K562 (cell line): ENCODE data around the gene SYMPK. TPM values are rescaled to one million over a fixed set of nuclear protein-coding genes. Genes with fewer than 3 reads are reported as not detected.

Experiments
- ARID1B ChIP-seq: fragments of 450-650 bp; IDR thresholded peaks from 2 replicates; pipeline ENCODE4 v1.6.1; 2016; ENCODE audit warnings: antibody characterized with exemption, mild to moderate bottlenecking, inconsistent platforms
- FOSL1 ChIP-seq: fragments of 200-800 bp; sonication (Bioruptor generic); conservative IDR thresholded peaks from 2 replicates; pipeline ENCODE4 v1.6.1; 2016; ENCODE audit warnings: missing genetic modification characterization, missing compliant biosample characterization
- GABPB1 ChIP-seq: sonication (generic); formaldehyde crosslinking; IDR thresholded peaks from 2 replicates; pipeline ENCODE4 v1.8.0; 2022; ENCODE audit warnings: mild to moderate bottlenecking, missing genetic modification reagents
- GTF2A2 ChIP-seq: IDR thresholded peaks from 2 replicates; pipeline ENCODE4 v1.6.1; 2016; ENCODE audit warnings: mild to moderate bottlenecking, missing genetic modification characterization, missing compliant biosample characterization
- ILF3 ChIP-seq: fragments of 450-650 bp; IDR thresholded peaks from 2 replicates; pipeline ENCODE4 v1.6.1; 2018; ENCODE audit warnings: antibody characterized with exemption, mild to moderate bottlenecking, moderate library complexity, borderline replicate concordance
- KLF6 ChIP-seq: fragments of 250-450 bp; sonication (Bioruptor Pico); IDR thresholded peaks from 2 replicates; pipeline ENCODE4 v1.4.0; 2020; ENCODE audit warnings: mild to moderate bottlenecking, moderate library complexity, borderline replicate concordance
- MCM2 ChIP-seq: fragments of 450-650 bp; IDR thresholded peaks from 2 replicates; pipeline ENCODE4 v1.6.1; 2017; ENCODE audit warnings: low read depth, mild to moderate bottlenecking
- MEF2D ChIP-seq: conservative IDR thresholded peaks from 2 replicates; pipeline ENCODE4 v1.6.1; 2016; ENCODE audit warnings: low read depth, missing genetic modification characterization, missing compliant biosample characterization
- MYNN ChIP-seq, 2 experiments: sonication (generic); formaldehyde crosslinking in 1 of 2; IDR thresholded peaks; 2 replicates each; pipeline versions ENCODE4 v1.5.0 to v1.6.1; 2016 to 2020; ENCODE audit warnings: antibody characterized with exemption in 1 of 2, missing genetic modification reagents in 1 of 2
- PHF8 ChIP-seq: fragments of 200-600 bp; sonication (generic); IDR thresholded peaks from 2 replicates; pipeline ENCODE4 v1.6.1; 2012; ENCODE audit warnings: mixed run types, mild to moderate bottlenecking, inconsistent platforms, low read length, moderate library complexity, borderline replicate concordance
- POU5F1 ChIP-seq: fragments of 150-350 bp; IDR thresholded peaks from 2 replicates; pipeline ENCODE4 v1.6.1; 2014; ENCODE audit warnings: borderline replicate concordance, low read length, low read depth, mild to moderate bottlenecking; ENCODE audit not compliant: partially characterized antibody
- RBM22 ChIP-seq: fragments of 200-400 bp; formaldehyde crosslinking; IDR thresholded peaks from 2 replicates; pipeline ENCODE4 v1.6.1; 2018; ENCODE audit warnings: low read length, low read depth; ENCODE audit not compliant: poor library complexity, severe bottlenecking
- SIN3A ChIP-seq, 2 experiments: fragments of 150-350 bp in 1 of 2; IDR thresholded peaks; 2 replicates each; pipeline ENCODE4 v1.6.1; 2011 to 2016; ENCODE audit warnings: borderline replicate concordance in 2 of 2, low read depth in 2 of 2, low read length in 2 of 2, mild to moderate bottlenecking in 2 of 2, moderate library complexity in 2 of 2; ENCODE audit not compliant: control insufficient read depth in 1 of 2
- SMAD1 ChIP-seq: fragments of 150-350 bp; IDR thresholded peaks from 2 replicates; pipeline ENCODE4 v1.6.1; 2014; ENCODE audit warnings: low read length, low read depth; ENCODE audit not compliant: partially characterized antibody
- SNRNP70 ChIP-seq: fragments of 200-400 bp; formaldehyde crosslinking; optimal IDR thresholded peaks from 2 replicates; pipeline ENCODE3; 2017; ENCODE audit warnings: low read depth, low read length
- ZC3H11A ChIP-seq: IDR thresholded peaks from 2 replicates; pipeline ENCODE4 v1.6.1; 2012; ENCODE audit warnings: low read depth, low read length, improper control_type of control experiment
- ZNF12 ChIP-seq: sonication (generic); formaldehyde crosslinking; IDR thresholded peaks from 2 replicates; pipeline ENCODE4 v1.4.0; 2020; ENCODE audit warnings: mild to moderate bottlenecking, missing genetic modification reagents
- ZNF184 ChIP-seq: sonication (generic); formaldehyde crosslinking; IDR thresholded peaks from 2 replicates; pipeline ENCODE4 v1.5.0; 2020; ENCODE audit warnings: missing genetic modification reagents
- ZNF586 ChIP-seq: fragments of 450-650 bp; formaldehyde crosslinking; conservative IDR thresholded peaks from 2 replicates; pipeline ENCODE4 v1.4.0; 2020; ENCODE audit warnings: mild to moderate bottlenecking, moderate library complexity
- ZNF778 ChIP-seq: fragments of 450-650 bp; formaldehyde crosslinking; IDR thresholded peaks from 2 replicates; pipeline ENCODE4 v1.4.0; 2020; ENCODE audit warnings: mild to moderate bottlenecking, moderate library complexity
- polyA plus RNA-seq, 8 experiments: library from polyadenylated mRNA; depleted of rRNA in 4 of 8; stranded (reverse) in 5 of 8; unstranded in 3 of 8; fragments of >200 nt; fragmentation: Nextera tagmentation in 2 of 8; fragmentation: Illumina TruSeq in 1 of 8; extraction: Ambion mirVana in 2 of 8; extraction: Trizol in 1 of 8; gene quantifications; 2 replicates each; pipeline versions ENCODE4 v1.2.1 to v1.2.3, GENCODE V29; 2011 to 2014; ENCODE audit warnings: inconsistent platforms in 1 of 8, missing spikeins in 1 of 8
- total RNA-seq, 7 experiments: library from RNA; depleted of rRNA in 6 of 7; stranded (reverse); fragments of >200 nt in 6 of 7; fragmentation: Illumina TruSeq in 2 of 7; extraction: Trizol in 2 of 7; gene quantifications; 2 replicates each; pipeline versions ENCODE4 v1.2.1 to v1.2.3, GENCODE V29; 2011 to 2021; ENCODE audit warnings: low replicate concordance in 1 of 7
- TF ChIP-seq, protein P1 (sequence below): sonication (generic); formaldehyde crosslinking; IDR thresholded peaks from 2 replicates; pipeline ENCODE4 v1.8.0; 2023; ENCODE audit warnings: mild to moderate bottlenecking, missing genetic modification reagents
- TF ChIP-seq, protein P2 (sequence below): sonication (generic); formaldehyde crosslinking; IDR thresholded peaks from 2 replicates; pipeline ENCODE4 v1.8.1; 2022; ENCODE audit warnings: missing genetic modification reagents
- TF ChIP-seq, protein P3 (sequence below), 2 experiments: IDR thresholded peaks in 1 of 2; conservative IDR thresholded peaks in 1 of 2; 2 replicates each; pipeline ENCODE4 v1.6.1; 2016; ENCODE audit warnings: low read depth in 2 of 2, mild to moderate bottlenecking in 1 of 2, missing compliant biosample characterization in 1 of 2, missing genetic modification characterization in 1 of 2, moderate library complexity in 1 of 2

Gene SYMPK
- total and polyA plus RNA-seq, 9 of the 15 experiments (the other 6 are each of a cell fraction or from before 2014, with no cell fraction given): 0.73 to 95.5 (median 58.4) TPM

DNA sequence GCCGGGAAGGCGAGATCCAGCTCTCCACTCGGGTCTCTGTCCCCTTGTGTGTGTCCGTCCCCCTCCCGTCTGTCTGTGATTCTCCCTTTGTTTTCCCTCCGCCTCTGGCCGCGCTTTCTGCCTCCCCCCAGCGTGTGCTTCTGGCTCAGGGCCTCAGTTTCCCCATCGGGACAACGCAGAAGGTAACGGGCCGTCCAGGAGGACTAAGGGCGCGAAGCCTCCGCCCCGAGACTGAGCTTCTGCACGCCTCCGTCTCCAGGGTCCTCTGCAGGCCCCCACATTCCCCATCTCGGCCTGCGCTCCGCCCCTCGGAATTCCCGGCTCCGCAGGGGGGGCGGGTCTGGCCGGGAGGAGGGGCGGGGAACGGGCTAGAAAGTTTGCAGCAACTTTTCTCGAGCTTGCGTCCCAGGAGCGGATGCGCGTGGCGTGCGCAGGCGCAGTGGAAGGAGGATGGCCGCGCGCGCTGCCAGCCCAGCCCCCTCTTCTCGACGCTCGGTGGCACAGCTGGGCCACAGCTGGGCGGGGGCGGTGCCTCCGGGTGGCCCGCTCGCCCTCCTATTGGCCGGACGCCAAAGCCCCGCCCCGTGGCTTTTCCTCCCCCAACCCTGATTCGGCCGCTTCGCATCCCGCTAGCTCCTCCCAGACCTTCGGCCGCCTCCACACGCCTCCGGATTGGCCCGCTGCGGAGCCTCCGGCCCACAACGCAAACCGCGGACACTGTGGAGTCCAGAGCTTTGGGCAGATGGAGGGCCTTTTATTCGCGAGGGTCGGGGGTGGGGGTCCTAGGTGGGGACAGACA is 93.8 kb downstream of the SYMPK start, which contains the start of gene SIX5 (continued):
- TF ChIP-seq ILF3 (no peak), ZNF12 (no peak), MEF2D (no peak), GABPB1 (CRISPR knock-in tag) (peak; percentile 71; the same call in 1 of the 2 replicates), FOSL1 (tag) (no peak), GTF2A2 (tag) (no peak), KLF6 (CRISPR knock-in tag) (0 out of 2 replicates have a peak, but pooled peaks have one; percentile 41), MCM2 (no peak), SMAD1 (no peak), RBM22 (no peak), PHF8 (peak; percentile 58; the same call in 1 of the 2 replicates), SNRNP70 (no peak), ZNF586 (CRISPR knock-in tag) (no peak), SIN3A (IDR thresholded peaks at IDR 0.05; ENCODE audit: borderline replicate concordance in 2 of 2, control insufficient read depth in 1 of 2, low read depth in 2 of 2, low read length in 2 of 2) (peak; percentile 97 to 100), MYNN (IDR thresholded peaks at IDR 0.05) (peak; percentile 97), MYNN (CRISPR knock-in tag; IDR thresholded peaks at IDR 0.05) (no peak), POU5F1 (peak; percentile 19), ZC3H11A (no peak), ZNF184 (CRISPR knock-in tag) (no peak), ARID1B (peak; percentile 60), ZNF778 (CRISPR knock-in tag) (no peak)
- TF ChIP-seq, protein P1, sequence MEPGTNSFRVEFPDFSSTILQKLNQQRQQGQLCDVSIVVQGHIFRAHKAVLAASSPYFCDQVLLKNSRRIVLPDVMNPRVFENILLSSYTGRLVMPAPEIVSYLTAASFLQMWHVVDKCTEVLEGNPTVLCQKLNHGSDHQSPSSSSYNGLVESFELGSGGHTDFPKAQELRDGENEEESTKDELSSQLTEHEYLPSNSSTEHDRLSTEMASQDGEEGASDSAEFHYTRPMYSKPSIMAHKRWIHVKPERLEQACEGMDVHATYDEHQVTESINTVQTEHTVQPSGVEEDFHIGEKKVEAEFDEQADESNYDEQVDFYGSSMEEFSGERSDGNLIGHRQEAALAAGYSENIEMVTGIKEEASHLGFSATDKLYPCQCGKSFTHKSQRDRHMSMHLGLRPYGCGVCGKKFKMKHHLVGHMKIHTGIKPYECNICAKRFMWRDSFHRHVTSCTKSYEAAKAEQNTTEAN (CRISPR knock-in tag): no peak
- TF ChIP-seq, protein P2, sequence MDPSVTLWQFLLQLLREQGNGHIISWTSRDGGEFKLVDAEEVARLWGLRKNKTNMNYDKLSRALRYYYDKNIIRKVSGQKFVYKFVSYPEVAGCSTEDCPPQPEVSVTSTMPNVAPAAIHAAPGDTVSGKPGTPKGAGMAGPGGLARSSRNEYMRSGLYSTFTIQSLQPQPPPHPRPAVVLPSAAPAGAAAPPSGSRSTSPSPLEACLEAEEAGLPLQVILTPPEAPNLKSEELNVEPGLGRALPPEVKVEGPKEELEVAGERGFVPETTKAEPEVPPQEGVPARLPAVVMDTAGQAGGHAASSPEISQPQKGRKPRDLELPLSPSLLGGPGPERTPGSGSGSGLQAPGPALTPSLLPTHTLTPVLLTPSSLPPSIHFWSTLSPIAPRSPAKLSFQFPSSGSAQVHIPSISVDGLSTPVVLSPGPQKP: no peak
- TF ChIP-seq, protein P3, sequence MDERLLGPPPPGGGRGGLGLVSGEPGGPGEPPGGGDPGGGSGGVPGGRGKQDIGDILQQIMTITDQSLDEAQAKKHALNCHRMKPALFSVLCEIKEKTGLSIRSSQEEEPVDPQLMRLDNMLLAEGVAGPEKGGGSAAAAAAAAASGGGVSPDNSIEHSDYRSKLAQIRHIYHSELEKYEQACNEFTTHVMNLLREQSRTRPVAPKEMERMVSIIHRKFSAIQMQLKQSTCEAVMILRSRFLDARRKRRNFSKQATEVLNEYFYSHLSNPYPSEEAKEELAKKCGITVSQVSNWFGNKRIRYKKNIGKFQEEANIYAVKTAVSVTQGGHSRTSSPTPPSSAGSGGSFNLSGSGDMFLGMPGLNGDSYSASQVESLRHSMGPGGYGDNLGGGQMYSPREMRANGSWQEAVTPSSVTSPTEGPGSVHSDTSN (CRISPR knock-in tag; IDR thresholded peaks at IDR 0.05; ENCODE audit: low read depth): no peak
- TF ChIP-seq, protein P3 (tag; conservative IDR thresholded peaks at IDR 0.05; ENCODE audit: low read depth): no peak
